ENCODE data around the gene SH3D21.

GRCh38 chr1:36339615-36340014, 33.4 kb downstream of the SH3D21 start:
- TF ChIP-seq CTCF (conservative IDR thresholded peaks at IDR 0.05) (no peak), ZFX (IDR thresholded peaks at IDR 0.05) (no peak)
